HG03354 (cell line): ENCODE measurements around the gene MEIS1.

Experiments used
- ATAC-seq: cut with Tn5 transposase; IDR thresholded peaks from one replicate; pipeline ENCODE4 v1.9.1; 2021; ENCODE audit warnings: mild to moderate bottlenecking; ENCODE audit not compliant: unreplicated experiment, poor library complexity, severe bottlenecking

The MEIS1 gene

DNA sequence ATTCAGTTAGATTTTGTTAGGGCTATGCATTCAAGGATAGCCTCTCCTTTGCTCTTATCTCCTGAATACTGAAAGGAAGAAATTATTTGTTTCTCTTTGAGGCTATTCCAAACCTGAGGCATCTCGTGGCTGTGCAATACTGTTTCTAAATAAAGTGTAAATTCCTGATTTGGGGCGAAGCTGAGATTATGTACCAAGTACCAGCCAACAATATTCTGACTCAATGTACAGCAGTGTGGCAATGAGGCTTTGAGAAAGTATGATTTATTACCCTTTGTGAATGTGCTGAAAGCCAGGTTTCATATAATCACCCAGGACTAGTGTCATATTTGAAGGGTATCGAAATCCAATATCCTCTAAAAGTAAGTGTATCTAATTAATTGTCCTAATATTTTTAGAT lies 113.5 kb downstream of the MEIS1 start:
- ATAC-seq: no peak

- no peak for ATAC-seq
Measured at GRCh38 chr2:66550826-66551225, 115.9 kb downstream of the MEIS1 start.

DNA sequence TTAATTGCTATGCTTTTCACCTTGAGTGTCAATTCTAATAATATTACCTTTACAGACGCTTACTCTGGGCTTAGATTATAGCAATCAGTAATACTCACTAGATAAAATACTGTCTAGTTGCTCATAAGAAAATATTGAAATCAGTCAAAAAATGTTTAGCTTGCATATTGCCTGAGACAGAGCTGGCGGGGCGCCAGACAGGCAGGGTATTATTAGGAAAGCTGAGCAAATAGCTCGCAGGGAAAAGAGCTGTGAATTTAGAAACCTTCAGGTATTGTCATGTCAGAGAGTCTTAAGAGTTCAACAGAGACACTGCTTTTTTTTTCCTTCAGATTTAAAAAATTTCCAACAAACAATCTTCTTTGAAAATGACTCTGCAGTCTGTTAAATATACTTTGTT lies 118.4 kb downstream of the MEIS1 start:
- ATAC-seq: no peak

GRCh38 chr2:66555091-66555490 lies 120.2 kb downstream of the MEIS1 start:
- no peak for ATAC-seq

- no peak for ATAC-seq
Measured at GRCh38 chr2:66555501-66556324, 120.8 kb downstream of the MEIS1 start.

DNA sequence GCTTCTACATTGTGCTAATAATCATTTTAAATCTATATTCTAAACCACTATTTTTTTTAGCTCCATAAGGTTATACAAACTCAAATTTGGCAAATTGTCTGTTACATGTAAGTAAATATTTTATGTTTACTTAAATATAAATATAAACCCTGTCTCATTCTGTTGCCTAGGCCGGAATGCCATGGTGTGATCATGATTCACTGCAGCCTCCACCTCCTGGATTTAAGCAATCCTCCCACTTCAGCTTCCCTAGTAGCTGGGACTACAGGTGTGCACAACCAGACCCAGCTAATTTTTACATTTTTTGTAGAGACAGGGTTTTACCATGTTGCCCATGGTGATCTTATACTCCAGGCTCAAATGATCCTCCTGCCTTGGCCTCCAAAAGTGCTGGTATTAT lies 124.7 kb downstream of the MEIS1 start:
- no peak for ATAC-seq

- ATAC-seq: no peak
Measured at GRCh38 chr2:66560683-66561082, 125.8 kb downstream of the MEIS1 start.

DNA sequence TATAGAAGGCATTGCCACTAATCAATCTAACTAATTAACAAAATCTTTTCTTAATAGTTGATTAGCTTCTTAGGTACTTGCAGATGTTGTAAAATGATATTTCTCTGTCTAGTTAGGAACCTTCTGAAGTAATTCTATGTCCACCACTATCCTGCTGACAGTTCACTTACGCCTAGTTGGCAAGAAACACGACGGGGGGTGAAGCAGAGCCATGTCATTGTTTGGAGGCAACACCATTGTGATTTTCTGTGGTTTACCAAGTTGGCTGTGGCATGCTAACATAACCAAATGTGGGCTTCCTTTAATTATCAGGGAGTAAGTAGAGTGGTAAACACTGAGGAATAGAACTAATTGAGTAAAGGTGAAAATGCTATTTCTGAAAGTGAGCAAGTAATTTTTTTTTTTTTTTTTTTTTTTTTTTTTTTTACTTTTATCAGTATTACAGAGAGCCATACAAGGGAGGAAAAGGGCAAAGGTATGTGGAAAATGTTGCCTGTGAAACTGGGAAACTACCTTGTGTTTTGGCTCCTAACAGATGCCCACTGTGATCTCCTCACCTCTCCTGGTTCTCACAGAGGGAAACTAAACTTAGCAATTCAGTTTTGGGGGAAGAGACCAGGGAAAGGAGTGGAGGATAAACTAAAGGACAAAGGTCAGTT lies 126.8 kb downstream of the MEIS1 start:
- ATAC-seq: no peak

GRCh38 chr2:66562304-66562685 lies 127.4 kb downstream of the MEIS1 start:
- no peak for ATAC-seq

GRCh38 chr2:66563473-66563872 lies 128.5 kb downstream of the MEIS1 start:
- no peak for ATAC-seq

DNA sequence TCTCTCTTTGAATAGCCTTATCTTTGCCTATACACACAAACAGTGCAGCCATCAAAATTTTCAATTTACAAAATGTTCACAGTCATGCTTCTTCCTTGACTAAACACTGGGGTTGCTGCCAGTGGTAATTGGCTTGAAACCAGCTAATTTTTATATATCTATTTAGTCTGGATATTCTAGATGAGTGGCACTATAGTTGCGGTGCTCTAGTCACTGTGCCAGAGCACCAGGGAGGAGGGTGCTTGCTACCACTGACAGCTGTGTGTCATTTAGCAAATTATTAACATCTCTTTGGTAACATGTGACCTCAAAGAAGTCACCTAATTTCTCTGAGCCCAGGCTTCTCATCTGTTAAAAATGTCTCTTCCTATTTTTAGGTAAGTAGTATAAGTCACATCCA lies 130.4 kb downstream of the MEIS1 start:
- ATAC-seq: no peak

GRCh38 chr2:66566726-66567399 lies 131.9 kb downstream of the MEIS1 start:
- no peak for ATAC-seq

GRCh38 chr2:66567729-66568128 lies 132.8 kb downstream of the MEIS1 start:
- ATAC-seq: no peak

- ATAC-seq: no peak
Measured at GRCh38 chr2:66568650-66569300, 133.8 kb downstream of the MEIS1 start.

GRCh38 chr2:66569321-66569851 lies 134.5 kb downstream of the MEIS1 start:
- ATAC-seq: no peak

DNA sequence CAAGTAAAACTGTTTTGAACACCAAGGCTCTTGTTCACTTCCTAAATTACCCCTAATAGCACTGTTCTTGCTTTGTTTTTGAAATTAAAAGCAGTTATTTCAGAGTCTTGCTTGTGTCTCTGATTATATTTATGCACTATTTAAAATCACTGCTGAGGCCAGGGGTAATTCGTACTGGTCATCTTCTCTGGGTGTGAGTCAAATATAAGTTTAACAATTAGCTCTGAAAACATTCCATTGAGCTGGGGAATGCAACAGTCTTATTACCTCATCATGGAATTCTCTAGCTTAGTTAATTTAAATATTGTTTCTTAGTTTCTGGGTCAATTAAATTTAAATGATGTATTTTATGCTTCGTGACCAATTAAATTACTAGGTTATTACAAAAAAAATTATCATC lies 135.0 kb downstream of the MEIS1 start:
- ATAC-seq: no peak

DNA sequence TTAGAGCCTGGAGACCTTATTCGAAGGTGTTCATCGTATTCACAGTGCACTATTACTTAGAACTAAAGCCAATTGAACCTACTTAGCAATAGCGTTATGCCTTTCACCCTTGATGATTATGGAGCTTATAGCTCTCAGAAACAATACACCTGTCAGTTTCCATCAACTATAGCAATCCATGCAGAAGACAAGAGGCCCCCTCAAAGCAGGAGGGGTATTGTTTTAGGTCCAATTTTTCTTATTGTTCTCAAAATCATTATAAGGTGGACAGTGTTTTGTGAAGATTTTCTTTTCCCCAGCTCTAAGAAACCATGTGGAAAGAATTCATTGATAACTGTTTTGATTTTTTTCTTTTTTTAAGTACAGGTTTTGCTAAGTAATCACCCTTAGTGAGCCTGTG lies 135.5 kb downstream of the MEIS1 start:
- ATAC-seq: no peak

GRCh38 chr2:66571918-66572317 lies 137.0 kb downstream of the MEIS1 start:
- ATAC-seq: no peak

DNA sequence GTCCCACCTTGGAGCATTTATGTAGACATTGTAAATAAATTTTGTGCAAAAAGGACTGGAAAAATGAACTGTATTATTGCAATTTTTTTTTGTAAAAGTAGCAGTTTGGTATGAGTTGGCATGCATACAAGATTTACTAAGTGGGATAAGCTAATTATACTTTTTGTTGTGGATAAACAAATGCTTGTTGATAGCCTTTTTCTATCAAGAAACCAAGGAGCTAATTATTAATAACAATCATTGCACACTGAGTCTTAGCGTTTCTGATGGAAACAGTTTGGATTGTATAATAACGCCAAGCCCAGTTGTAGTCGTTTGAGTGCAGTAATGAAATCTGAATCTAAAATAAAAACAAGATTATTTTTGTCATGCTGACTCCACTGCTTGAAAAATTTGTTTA lies 137.5 kb downstream of the MEIS1 start:
- no peak for ATAC-seq

DNA sequence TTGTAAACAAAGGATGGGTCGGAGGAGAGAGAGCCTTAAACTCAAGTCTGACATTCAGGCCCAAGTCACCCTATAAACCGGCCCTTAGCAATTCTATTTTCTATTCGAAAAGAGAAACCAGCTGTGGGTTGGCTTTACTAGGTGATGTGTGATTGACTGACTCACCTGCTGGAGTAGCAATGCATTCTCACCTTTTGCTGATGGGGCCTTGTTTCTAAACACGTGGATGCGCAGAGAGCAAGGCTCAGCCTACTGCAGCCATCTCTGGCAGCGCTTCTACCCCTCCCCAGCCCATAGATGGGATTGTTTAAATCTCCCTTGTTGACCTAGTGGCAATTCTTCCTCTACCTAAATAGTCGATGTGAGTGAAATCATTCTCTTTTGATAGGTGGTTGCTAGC lies 138.5 kb downstream of the MEIS1 start:
- no peak for ATAC-seq
